ENCODE results near the gene MLC1.

MLC1 gene

DNA sequence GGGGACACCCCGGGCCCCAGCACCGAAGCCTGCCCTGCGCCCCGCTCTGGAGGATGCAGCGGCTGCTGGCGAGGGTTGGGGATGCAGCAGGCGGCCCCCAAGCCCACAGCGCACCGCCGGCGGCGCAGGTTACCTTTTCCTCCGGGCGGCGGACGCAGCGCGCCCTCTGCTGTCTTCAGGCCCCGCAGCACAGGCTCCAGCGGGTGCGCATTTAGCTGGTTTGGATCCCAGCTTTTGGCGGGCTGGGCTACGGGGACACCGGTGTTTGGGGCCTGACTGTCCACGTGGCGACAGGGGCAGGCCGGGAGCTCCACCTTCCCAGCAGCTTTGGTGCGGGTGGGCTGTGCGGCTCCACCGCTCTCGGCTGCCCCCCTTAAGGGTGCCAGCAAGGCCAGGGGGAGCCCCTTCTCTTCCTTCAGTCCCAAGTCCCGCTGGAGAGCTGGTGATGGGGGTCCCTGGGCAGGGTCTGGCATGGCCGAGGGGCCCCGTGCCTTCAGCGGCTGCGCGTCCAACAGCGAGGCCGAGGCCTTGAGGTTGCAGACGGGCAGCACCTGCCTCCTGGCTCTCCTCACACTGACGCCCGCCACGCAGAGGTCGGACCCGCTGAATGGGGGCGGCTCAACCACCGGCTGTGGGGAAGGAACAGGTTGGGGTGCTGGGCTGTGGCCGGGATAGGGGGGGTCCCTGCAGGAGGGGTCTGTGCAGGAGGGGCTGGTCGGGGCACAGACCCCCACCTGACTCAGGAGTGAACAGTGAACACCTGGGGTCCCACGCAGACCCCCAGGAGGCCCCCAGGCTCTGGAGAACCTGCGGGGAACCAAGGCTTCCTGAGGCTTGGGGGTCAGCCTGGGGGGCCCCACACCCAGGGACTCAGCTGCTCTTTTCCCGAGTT, 54.7 kb downstream of the MLC1 start:
- H3K36me3 ChIP-seq (ENCODE audit: control insufficient read depth, insufficient read depth, low read length, severe bottlenecking), result no peaks in the 10 kb centered on the region
- H3K4me1 ChIP-seq (ENCODE audit: control insufficient read depth, insufficient read depth, low read length), result no peaks in the 10 kb centered on the region
- no peaks in the 10 kb centered on the region for H3K9me3 ChIP-seq (ENCODE audit: control insufficient read depth, low read length)
- no peak overlapping the region for H3K4me3 ChIP-seq (ENCODE audit: low read length)
- H3K27me3 ChIP-seq (replicated peaks; ENCODE audit: control insufficient read depth, insufficient read depth, low read length), result peaks cover 27% of the 10 kb centered on the region
- no peak overlapping the region for H3K9ac ChIP-seq (ENCODE audit: low read length)
- DNase-seq (ENCODE audit: low read depth), result peak; percentile 85

DNA sequence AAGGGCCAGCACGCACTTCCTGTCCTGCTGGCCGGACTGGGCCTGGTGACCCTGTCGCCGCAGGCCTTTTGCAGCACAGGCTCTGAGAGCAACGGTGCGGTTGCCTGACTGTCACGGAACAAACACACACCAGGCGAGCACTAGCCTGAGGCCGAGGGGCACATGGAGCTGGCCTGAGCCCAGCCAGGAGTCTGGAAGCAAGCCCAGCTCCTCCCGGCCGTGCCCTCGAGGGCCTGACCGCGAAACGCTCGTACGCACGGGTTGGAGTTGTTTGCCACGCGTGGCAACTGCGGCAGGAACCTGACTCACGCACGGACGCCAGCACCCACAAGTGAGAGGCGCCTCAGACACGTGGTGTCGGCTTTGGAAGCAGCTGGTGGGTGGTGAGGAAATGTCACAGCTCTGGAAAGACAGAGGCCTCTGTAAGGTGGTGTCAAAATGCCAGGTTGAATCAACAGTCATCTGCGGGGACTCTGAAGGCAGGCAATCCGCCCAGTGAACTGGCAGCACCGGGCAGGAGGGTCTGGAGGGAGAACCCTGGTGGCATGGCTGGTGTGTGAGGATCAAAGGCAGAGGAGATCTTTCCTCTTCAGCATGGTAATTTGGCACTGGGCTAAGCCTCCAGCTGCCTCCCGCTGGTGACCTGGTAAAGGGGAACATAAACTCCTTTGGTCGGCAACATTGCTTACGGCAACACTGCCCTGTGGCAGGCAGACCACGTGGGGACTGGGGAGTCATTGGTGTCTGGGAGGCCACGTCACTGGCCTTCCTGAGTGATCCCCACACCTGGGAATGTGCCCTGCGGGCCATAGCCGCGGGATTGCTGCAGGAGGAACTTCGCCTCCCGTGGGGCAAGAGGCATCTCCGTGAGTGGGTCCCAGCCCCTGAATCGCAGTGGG, 57.3 kb downstream of the MLC1 start:
- no peaks in the 10 kb centered on the region for H3K4me1 ChIP-seq (ENCODE audit: control insufficient read depth, insufficient read depth, low read length)
- DNase-seq (ENCODE audit: low read depth), result no peak
- peaks cover 37% of the 10 kb centered on the region for H3K27me3 ChIP-seq (replicated peaks; ENCODE audit: control insufficient read depth, insufficient read depth, low read length)
- no peak overlapping the region for H3K4me3 ChIP-seq (ENCODE audit: low read length)
- H3K36me3 ChIP-seq (ENCODE audit: control insufficient read depth, insufficient read depth, low read length, severe bottlenecking), result no peaks in the 10 kb centered on the region
- no peaks in the 10 kb centered on the region for H3K9me3 ChIP-seq (ENCODE audit: control insufficient read depth, low read length)
- no peak overlapping the region for H3K9ac ChIP-seq (ENCODE audit: low read length)

GRCh38 chr22:50025993-50026392, 59.2 kb downstream of the MLC1 start:
- no peak for DNase-seq (ENCODE audit: low read depth)
- H3K9me3 ChIP-seq (ENCODE audit: control insufficient read depth, low read length), result no peaks in the 10 kb centered on the region
- no peaks in the 10 kb centered on the region for H3K36me3 ChIP-seq (ENCODE audit: control insufficient read depth, insufficient read depth, low read length, severe bottlenecking)

GRCh38 chr22:50022171-50022819, 62.9 kb downstream of the MLC1 start:
- no peak for DNase-seq (ENCODE audit: low read depth)
- no peak overlapping the region for H3K4me3 ChIP-seq (ENCODE audit: low read length)
- peaks cover 17% of the 10 kb centered on the region for H3K9me3 ChIP-seq (ENCODE audit: control insufficient read depth, low read length)

More at GRCh38 chr22:50025993-50026392, 59.2 kb downstream of the MLC1 start:
- Histone ChIP-seq H3K4me3 (ENCODE audit: low read length) (no peak overlapping the region), H3K4me1 (ENCODE audit: control insufficient read depth, insufficient read depth, low read length) (no peaks in the 10 kb centered on the region), H3K27me3 (replicated peaks; ENCODE audit: control insufficient read depth, insufficient read depth, low read length) (peaks cover 43% of the 10 kb centered on the region), H3K9ac (ENCODE audit: low read length) (no peak overlapping the region)

GRCh38 chr22:50020606-50021005, 64.6 kb downstream of the MLC1 start:
- H3K36me3 ChIP-seq (ENCODE audit: control insufficient read depth, insufficient read depth, low read length, severe bottlenecking), result no peaks in the 10 kb centered on the region
- H3K4me3 ChIP-seq (ENCODE audit: low read length), result no peak overlapping the region
- H3K9ac ChIP-seq (ENCODE audit: low read length), result no peak overlapping the region
- no peaks in the 10 kb centered on the region for H3K4me1 ChIP-seq (ENCODE audit: control insufficient read depth, insufficient read depth, low read length)
- peaks cover 17% of the 10 kb centered on the region for H3K9me3 ChIP-seq (ENCODE audit: control insufficient read depth, low read length)
- peaks cover 56% of the 10 kb centered on the region for H3K27me3 ChIP-seq (replicated peaks; ENCODE audit: control insufficient read depth, insufficient read depth, low read length)
- DNase-seq (ENCODE audit: low read depth), result no peak

More at GRCh38 chr22:50022171-50022819, 62.9 kb downstream of the MLC1 start:
- no peaks in the 10 kb centered on the region for H3K36me3 ChIP-seq (ENCODE audit: control insufficient read depth, insufficient read depth, low read length, severe bottlenecking)
- no peak overlapping the region for H3K9ac ChIP-seq (ENCODE audit: low read length)
- H3K4me1 ChIP-seq (ENCODE audit: control insufficient read depth, insufficient read depth, low read length), result no peaks in the 10 kb centered on the region
- peaks cover 55% of the 10 kb centered on the region for H3K27me3 ChIP-seq (replicated peaks; ENCODE audit: control insufficient read depth, insufficient read depth, low read length)

- H3K36me3 ChIP-seq (ENCODE audit: control insufficient read depth, insufficient read depth, low read length, severe bottlenecking), result no peaks in the 10 kb centered on the region
- H3K9ac ChIP-seq (ENCODE audit: low read length), result no peak overlapping the region
- no peaks in the 10 kb centered on the region for H3K4me1 ChIP-seq (ENCODE audit: control insufficient read depth, insufficient read depth, low read length)
- H3K4me3 ChIP-seq (ENCODE audit: low read length), result no peak overlapping the region
- H3K27me3 ChIP-seq (replicated peaks; ENCODE audit: control insufficient read depth, insufficient read depth, low read length), result peaks cover 52% of the 10 kb centered on the region
- peaks cover 17% of the 10 kb centered on the region for H3K9me3 ChIP-seq (ENCODE audit: control insufficient read depth, low read length)
- no peak for DNase-seq (ENCODE audit: low read depth)
Measured at GRCh38 chr22:50019316-50019715, 65.9 kb downstream of the MLC1 start.

DNA sequence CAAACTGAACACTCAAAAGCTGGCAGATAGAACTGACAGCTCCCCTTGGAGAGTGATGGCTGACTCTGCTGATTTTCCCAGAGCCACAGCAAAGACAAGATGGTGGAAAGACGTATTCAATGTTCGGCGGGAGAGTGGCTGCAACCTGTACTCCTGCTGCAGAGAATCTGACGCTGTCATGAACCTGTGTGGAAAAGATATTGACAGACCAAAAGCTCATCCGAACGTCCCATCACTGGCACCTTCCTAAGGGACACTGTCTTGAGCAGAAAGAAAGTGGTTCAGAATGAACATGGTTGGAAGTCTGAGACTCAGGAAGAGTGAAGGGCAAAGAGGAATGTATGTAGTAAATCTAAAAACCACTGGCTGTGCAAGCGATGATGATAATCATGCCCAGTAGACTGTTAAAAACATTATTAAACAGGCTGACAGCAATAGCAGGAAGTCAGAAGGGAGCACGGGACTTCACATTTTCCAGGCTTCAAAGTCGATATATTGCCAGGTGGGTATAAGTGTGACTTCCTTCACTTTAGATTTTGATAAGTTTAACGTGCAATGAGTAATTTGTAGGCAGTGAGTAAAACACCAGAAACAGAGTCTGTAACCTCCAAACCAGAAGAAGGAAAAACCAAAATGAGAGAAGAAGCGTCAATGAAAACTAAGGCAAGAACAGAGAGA, 66.5 kb downstream of the MLC1 start:
- DNase-seq (ENCODE audit: low read depth), result no peak
- Histone ChIP-seq H3K9me3 (ENCODE audit: control insufficient read depth, low read length) (peaks cover 17% of the 10 kb centered on the region), H3K4me3 (ENCODE audit: low read length) (no peak overlapping the region), H3K27me3 (replicated peaks; ENCODE audit: control insufficient read depth, insufficient read depth, low read length) (peaks cover 56% of the 10 kb centered on the region), H3K36me3 (ENCODE audit: control insufficient read depth, insufficient read depth, low read length, severe bottlenecking) (no peaks in the 10 kb centered on the region), H3K9ac (ENCODE audit: low read length) (no peak overlapping the region), H3K4me1 (ENCODE audit: control insufficient read depth, insufficient read depth, low read length) (no peaks in the 10 kb centered on the region)

GRCh38 chr22:50017701-50018224, 67.5 kb downstream of the MLC1 start:
- Histone ChIP-seq H3K9me3 (ENCODE audit: control insufficient read depth, low read length) (peaks cover 17% of the 10 kb centered on the region), H3K9ac (ENCODE audit: low read length) (no peak overlapping the region), H3K27me3 (replicated peaks; ENCODE audit: control insufficient read depth, insufficient read depth, low read length) (peaks cover 56% of the 10 kb centered on the region), H3K4me1 (ENCODE audit: control insufficient read depth, insufficient read depth, low read length) (no peaks in the 10 kb centered on the region), H3K4me3 (ENCODE audit: low read length) (no peak overlapping the region), H3K36me3 (ENCODE audit: control insufficient read depth, insufficient read depth, low read length, severe bottlenecking) (no peaks in the 10 kb centered on the region)
- no peak for DNase-seq (ENCODE audit: low read depth)

DNA sequence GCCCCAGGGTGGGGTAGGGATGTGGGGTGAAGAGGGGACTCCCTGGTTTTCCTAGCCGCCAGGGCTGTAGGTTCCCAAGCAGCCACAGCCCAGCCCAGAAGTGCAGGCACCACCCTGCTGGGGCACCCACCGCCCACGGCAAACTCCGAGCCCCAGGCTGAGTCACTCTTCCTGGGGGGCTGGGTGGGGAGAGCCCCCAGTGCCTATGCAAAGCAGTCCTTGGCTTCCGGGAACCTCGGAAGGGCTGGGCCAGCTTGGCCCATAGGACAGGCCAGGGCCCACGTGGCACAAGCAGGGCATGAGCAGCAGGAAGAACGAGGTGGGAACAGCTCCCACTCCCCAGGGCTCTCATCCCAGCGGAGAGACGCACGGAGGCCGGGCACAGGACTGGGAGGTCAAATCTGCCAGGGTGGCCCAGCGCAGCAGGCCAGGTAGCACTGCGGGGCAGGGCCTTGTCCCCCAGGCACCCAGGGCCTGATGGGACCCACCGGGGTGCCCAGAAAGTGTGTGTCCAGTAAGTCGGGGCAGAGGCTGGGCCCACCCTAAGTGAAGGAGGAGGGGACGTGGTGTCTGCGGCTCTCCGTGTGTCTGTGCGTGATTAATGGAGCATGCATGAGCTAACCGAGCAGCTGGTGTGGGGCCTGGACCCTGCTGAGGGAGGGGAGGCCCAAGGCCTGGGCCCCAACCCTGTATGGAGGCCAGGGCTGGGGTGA, 68.1 kb downstream of the MLC1 start:
- Histone ChIP-seq H3K36me3 (ENCODE audit: control insufficient read depth, insufficient read depth, low read length, severe bottlenecking) (no peaks in the 10 kb centered on the region), H3K4me3 (ENCODE audit: low read length) (no peak overlapping the region), H3K9me3 (ENCODE audit: control insufficient read depth, low read length) (peaks cover 17% of the 10 kb centered on the region), H3K27me3 (replicated peaks; ENCODE audit: control insufficient read depth, insufficient read depth, low read length) (peaks cover 54% of the 10 kb centered on the region), H3K4me1 (ENCODE audit: control insufficient read depth, insufficient read depth, low read length) (no peaks in the 10 kb centered on the region), H3K9ac (ENCODE audit: low read length) (no peak overlapping the region)
- DNase-seq (ENCODE audit: low read depth), result no peak

DNA sequence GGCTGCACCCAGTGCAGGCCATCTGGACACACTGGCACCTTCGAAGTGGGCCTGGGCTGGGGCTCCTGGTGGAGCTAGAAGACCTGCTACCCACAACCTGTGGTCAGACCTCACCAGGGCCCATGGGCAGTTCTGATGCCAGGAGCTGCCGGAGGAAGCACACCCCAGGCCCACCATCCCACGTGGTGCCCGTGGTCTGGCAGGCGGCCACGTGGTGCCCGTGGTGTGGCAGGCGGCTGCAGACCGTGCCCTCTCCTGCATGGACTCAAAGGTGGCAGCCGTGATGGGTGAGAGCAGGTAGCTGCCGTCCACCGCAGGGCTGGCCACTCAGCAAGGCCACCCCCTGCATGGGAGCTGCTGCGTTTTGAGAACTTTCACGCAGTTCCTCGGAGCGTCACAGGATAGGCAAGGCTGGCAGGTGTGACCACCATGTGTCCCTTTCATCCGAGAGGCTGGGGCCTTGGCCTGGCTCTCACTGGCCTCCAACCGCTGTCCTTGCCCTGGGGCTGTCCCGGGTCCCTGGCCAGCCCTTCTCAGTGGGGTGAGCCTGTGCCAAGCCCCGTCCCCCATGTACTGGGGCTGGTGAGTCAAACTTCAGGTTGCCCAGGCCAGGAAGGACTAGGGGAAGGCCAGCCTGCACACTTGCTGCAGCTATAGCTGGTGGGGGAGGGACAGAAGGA, 68.8 kb downstream of the MLC1 start:
- no peaks in the 10 kb centered on the region for H3K4me1 ChIP-seq (ENCODE audit: control insufficient read depth, insufficient read depth, low read length)
- H3K9me3 ChIP-seq (ENCODE audit: control insufficient read depth, low read length), result peaks cover 17% of the 10 kb centered on the region
- H3K36me3 ChIP-seq (ENCODE audit: control insufficient read depth, insufficient read depth, low read length, severe bottlenecking), result no peaks in the 10 kb centered on the region
- H3K27me3 ChIP-seq (replicated peaks; ENCODE audit: control insufficient read depth, insufficient read depth, low read length), result peaks cover 56% of the 10 kb centered on the region
- H3K9ac ChIP-seq (ENCODE audit: low read length), result no peak overlapping the region
- H3K4me3 ChIP-seq (ENCODE audit: low read length), result no peak overlapping the region
- DNase-seq (ENCODE audit: low read depth), result no peak
